Fibroblast of skin of left biceps (primary cell): Measurements from ENCODE around the gene POLRMT.
"Not testable (repeated sequence)": the region's sequence is repeated elsewhere in the genome, so short reads cannot be mapped to it uniquely, and the experiment has no call there.

ENCODE experiments used
- DNase-seq, 2 experiments: peaks; one replicate each; pipeline ENCODE4 v3.0.0-alpha.2; 2013; ENCODE audit warnings: low read depth in 2 of 2

Gene POLRMT

DNA sequence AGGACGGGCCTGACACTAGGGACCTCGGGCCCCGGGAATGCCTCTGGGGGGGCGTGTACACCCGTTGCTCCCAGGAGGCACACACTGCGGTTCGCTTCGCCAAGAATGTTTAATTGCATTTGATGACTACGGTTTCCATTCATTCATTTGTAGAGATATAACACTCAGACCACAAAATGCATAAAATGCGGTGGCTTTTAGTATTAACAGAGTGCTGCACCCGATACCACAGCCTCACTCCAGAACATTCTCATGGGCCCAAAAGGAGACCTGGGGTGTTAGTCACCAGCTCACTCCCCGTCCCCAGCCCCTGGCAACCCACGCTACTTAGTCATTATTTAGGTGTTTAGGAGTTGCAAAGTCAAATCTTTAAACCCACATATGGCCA, 21.9 kb downstream of the POLRMT start:
- peak; percentile 93 for DNase-seq

DNA sequence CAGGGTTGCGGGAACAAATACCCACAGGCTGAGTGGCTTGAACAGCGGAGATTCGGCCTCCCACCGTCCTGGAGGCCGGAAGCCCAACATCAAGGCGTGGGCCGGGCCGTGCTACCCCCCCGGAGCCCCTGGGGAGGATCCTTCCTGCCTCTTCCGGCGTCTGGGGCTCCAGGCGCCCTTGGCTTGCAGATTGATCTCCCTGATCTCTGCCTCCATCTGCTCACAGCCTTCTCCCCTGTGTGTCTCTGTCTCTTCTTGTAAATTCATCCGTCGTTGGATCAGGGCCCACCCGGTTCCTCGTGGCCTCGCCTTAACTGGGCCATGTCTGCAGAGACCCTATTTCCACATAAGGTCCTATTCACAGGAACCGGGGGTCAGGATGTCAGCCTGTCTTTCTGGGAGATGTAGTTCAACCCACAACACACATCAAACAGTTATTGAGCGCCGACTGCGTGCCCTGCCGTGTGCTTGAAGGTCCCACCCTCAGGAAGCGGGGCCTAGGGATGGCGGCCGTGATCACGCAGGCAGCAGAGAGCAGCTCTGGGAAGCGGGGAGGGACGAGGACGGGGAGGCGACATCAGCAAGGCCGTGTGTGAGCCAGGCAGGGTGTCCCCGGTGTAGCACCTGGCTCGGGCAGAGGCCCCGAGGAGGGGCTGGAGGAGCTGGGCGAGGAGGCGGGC, 22.4 kb downstream of the POLRMT start:
- DNase-seq, result peak; percentile 55 to 56

DNA sequence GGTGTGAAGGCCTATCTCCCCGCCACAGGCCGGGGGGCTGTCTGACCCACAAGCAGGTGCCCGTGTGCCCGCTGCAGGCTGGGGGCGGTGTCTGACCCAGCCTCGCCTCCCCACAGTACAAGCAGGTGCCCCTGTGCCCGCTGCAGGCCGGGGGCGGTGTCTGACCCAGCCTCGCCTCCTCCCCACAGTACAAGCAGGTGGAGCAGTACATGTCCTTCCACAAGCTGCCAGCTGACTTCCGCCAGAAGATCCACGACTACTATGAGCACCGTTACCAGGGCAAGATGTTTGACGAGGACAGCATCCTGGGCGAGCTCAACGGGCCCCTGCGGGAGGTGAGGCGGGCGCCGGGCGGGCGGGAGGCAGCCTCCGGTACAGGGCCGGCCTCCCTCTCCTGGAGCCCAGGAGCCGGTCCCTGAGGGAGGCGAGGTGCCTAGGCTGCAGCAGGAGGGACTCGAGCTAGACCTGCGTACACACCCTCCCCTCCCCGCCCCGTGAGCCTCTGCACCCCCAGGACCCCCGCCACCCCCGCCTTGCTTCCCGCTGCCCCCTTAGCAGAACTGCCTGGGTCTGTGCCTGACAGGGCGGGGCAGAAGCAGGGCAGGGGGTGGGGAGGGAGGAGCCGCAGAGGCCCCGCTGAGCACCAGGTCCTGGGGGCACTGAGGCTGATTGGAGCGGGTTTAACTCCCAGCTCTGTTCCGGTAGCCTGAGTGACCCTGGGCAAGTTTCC, 23.1 kb downstream of the POLRMT start:
- no peak for DNase-seq

DNA sequence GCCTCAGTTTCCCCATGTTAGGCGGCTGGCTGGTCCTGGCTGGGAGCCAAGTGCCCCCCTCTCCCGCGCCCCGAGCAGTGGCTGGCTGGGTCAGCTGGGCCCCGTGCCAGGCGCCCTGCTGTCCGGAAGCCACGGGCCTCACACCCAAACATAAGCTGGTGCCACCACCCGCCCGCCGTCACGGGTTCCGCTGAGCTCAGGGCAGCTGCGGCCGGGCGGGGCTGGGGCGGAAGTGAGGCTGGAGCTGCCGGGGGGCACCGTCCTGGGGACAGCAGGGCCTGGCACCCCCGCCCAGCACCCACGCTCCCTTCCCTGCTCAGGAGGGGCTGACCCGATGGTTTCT, 24.4 kb downstream of the POLRMT start:
- DNase-seq, result no peak

DNA sequence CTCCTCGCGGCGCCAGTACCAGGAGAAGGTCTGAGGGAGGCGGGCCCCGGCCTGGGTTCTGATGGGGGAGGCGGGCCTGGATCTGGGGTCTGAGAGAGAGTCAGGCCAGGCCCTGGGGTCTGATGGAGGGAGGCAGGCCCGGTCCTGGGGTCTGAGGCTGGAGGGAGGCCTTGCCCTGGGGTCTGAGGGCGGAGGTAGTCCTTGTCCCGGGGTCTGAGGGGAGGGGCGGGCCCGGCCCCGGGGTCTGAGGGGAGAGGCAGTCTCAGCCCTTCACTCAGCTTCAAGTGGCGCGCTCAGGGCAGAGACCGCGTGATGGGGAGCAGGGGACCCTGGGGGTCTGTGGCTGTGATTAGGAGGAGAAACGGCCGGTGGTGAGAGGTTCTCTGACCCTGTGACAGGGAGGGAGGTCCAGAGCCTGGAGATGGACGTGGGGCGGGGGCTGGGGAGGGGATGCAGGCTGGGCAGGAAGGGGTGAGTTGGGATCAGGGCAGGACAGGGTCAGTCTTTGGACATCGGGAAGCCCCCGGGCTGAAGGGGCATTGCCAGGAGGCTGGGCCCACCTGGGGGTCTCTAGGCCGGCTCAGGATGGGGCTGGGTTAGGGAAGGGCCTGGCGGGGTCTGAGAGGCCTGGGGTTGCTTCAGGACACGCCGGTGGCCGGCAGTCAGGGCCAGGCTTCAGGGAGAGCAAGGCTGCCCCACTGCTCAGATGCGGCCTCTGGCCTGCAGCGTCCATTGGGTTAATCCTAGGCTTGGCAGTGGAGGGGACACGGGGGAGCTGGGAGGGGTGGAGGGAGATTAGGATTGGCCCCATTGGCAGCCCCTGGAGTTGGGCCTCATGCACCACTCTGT, 25.0 kb downstream of the POLRMT start:
- no peak for DNase-seq

DNA sequence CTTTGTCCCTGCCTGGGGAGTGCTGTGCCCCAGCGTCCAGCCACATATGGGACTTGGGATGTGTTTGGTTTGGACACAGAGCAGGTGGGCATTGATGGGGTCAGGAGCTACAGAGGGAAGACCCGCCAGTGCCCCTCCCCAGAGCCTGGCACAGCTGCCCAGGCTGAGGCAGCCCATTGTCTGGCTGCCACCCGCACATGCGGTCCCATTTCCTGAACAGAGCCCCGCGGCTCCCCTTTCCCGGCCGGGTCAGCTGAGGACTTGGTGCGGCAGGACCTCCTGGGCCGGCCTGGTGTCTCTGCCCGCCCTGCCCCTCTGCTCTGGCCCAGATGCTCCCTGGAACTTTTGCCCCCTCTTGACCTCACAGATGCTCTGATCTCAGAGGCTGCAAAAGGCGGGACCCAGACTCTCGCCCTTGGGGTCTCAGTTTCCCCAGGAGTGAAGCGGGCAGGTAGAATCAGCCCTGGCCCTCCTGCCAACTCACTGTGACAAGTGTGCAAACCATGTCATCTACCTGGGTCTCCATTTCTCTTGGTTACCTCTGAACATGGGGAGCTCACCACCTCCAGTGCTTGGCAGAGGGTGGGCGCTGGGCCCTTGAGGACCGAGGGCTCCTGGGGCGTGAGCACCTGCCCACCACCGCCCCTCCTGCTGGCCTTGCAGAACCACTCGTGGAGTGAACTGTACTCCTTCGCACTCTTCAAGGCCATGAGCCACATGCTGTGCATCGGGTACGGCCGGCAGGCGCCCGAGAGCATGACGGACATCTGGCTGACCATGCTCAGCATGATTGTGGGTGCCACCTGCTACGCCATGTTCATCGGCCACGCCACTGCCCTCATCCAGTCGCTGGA, 25.8 kb downstream of the POLRMT start:
- DNase-seq, result no peak

DNA sequence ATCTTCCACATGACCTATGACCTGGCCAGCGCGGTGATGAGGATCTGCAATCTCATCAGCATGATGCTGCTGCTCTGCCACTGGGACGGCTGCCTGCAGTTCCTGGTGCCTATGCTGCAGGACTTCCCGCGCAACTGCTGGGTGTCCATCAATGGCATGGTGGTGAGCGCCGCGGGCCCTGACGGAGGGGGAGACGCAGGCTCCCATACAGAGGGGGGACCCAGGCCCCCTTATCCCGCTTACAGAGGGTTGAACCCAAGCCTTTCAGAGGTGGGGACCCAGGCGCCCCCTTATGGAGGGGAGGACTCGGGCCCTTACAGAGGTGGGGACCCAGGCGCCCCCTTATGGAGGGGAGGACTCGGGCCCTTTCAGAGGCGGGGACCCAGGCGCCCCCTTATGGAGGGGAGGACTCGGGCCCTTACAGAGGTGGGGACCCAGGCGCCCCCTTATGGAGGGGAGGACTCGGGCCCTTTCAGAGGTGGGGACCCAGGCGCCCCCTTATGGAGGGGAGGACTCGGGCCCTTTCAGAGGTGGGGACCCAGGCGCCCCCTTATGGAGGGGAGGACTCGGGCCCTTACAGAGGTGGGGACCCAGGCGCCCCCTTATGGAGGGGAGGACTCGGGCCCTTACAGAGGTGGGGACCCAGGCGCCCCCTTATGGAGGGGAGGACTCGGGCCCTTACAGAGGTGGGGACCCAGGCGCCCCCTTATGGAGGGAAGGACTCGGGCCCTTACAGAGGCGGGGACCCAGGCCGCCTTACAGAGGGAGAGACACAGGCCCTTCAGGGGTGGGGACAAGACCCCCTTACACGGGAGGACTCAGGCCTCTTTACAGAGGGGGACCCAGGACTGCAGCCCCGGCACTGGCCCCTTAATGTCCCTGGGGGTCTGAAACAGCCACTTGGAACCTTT, 28.0 kb downstream of the POLRMT start:
- not testable (repeated sequence) for DNase-seq

DNA sequence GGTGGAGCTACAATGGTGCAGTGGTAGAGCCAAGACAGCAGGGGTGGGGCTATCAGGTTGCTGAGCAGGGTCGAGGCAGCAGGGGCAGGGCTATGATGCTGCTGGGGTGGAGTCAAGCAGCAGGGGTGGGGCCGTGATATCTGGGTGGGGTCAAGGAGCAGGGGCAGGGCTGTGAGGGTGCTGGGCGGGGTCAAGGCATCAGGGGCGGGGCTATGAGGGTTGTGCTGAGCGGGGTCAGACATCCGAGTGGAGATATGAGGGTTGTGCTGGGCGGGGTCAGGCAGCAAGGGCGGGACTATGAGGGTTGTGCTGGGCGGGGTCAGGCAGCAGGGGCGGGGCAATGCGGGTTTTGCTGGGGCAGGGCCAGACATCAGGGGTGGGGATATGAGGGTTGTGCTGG, 29.0 kb downstream of the POLRMT start:
- no peak for DNase-seq

DNA sequence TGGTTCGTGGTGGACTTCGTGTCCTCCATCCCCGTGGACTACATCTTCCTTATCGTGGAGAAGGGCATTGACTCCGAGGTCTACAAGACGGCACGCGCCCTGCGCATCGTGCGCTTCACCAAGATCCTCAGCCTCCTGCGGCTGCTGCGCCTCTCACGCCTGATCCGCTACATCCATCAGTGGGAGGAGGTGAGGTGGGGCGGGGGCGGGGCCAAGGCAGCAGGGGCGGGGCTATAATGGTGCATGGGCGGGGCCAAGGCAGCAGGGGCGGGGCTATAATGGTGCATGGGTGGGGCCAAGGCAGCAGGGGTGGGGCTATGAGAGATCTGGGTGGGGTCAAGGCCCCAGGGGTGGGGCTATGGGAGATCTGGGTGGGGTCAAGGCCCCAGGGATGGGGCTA, 29.6 kb downstream of the POLRMT start:
- not testable (repeated sequence) for DNase-seq

DNA sequence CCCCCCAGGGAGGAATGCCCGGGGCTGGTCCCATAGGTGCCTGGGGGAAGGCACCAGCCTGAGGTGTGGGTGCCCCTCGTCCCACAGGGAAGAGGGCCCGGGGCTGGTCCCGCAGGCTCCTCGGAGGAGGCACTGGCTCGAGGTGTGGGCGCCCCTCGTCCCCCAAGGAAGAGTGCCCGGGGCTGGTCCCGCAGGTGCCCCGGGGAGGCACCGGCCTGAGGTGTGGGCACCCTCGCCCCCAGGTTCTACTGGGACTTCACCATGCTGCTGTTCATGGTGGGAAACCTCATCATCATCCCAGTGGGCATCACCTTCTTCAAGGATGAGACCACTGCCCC, 30.1 kb downstream of the POLRMT start:
- DNase-seq, result not testable (repeated sequence)

DNA sequence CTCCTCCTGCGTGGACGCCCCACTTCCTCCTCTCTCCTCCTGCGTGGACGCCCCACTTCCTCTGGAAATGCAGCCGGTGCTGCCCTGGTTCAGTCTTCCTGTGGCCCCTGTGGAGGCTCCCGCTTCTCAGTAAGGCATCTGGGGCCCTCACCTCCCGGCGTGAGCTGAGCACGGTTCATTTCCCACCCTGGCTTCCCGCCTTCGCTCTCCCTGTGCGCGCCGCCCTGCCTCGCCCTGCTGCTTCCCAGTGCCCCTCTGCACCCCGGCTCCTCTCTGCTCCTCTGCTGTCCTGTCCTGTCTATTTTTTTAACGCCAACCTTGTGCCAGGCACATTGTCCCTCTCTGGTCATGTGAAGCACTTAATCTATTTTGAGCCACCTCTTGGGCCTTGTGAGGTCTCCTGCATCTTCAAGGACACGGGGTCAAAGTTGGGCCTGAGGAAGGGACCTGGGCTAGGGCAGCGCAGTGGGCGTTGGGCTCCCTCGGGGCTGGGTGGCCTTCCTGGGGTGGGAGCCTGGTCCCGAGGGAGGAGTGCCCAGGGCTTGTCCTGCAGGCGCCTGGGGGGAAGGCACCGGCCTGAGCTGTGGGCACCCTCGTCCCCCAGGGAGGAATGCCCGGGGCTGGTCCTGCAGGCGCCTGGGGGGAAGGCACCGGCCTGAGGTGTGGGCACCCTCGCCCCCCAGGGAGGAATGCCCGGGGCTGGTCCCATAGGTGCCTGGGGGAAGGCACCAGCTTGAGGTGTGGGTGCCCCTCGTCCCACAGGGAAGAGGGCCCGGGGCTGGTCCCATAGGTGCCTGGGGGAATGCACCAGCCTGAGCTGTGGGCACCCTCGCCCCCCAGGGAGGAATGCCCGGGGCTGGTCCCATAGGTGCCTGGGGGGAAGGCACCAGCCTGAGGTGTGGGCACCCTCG, 30.7 kb downstream of the POLRMT start:
- DNase-seq, result no peak

DNA sequence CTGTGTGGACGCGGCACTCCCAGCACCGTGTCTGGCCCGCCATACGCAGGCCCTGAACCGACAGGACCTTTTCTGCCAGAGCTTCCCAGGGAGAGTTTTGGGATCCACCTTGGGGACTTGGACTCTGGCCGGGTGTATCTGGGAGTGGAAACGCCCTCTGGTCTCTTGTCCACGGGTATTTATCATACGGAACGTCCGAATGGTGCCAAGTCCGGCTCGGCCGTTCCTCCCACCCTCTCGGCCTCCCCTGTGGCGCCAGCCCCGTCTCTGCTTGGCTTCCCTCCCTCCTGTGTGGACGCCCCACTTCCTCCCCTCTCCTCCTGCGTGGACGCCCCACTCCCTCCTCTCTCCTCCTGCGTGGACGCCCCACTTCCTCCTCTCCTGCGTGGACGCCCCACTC, 31.5 kb downstream of the POLRMT start:
- no peak for DNase-seq

DNA sequence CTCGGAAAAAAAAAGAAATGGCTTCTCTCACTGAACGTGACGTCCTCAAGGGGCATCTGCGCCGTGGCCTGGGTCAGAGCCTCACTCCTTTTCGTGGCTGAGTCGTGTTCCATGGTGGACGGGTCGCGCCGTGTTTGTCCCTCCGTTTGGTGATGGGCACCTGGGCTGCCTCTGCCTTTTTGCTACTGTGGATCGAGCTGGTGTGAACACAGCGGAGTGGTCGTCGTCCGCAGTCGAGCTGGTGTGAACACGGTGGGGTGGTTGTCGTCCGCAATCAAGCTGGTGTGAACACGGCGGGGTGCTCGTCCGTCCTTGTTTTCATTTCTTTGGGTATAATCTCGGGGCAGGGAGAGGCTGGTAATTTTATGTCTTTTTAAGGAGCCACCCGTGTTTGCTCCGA, 32.0 kb downstream of the POLRMT start:
- DNase-seq, result no peak

DNA sequence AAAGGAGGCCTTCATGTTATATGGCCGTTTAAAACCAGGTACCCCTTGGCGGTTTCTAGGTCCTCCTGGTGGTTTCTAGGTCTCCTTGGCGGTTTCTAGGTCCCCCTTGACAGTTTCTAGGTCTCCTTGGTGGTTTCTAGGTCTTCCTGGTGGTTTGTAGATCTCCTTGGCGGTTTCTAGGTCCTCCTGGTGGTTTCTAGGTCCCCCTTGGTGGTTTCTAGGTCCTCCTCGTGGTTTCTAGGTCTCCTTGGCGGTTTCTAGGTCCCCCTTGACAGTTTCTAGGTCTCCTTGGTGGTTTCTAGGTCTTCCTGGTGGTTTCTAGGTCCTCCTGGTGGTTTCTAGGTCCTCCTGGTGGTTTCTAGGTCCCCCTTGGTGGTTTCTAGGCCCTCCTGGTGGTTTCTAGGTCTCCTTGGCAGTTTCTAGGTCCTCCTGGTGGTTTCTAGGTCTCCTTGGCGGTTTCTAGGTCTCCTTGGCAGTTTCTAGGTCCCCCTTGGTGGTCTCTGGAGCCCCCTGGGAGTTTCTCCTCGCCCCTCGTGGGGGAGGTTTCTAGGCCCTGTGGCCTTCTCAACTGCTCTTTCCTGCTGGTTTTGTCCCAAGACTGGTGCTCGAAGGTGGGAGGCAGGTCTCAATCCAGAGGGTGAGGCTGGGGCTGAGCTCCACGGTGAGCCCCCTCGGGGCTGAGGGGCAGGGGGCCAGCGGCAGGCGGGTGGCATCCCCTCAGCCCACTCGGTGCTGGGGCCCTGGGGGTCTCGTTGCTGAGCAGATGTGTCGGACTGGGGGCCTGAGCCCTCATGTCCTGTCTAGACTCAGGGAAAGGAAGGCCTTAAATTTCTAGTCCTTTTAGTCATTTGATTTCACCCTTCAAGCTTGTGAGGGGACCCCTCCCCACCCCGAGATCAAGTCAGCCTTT, 35.7 kb downstream of the POLRMT start:
- DNase-seq, result no peak

DNA sequence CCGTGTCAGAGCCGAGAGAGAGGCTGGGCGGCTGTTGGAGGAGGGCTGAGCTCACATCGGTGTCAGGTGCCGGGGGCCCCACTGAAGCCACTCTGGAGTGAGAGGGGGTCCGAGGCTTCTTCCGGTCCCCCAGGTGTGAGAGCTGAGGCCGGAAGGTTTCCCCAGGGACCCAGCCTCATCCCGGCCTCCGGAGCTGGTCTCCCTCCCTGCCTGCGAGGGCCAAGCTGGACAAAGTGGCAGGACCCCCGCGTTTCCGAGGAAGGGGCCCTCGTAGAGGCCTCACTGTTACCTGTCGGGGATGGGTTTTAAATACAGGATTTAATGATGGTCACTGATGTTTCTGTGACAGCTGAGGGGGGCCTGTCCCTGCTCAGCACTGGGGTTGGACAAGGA, 37.1 kb downstream of the POLRMT start:
- no peak for DNase-seq

DNA sequence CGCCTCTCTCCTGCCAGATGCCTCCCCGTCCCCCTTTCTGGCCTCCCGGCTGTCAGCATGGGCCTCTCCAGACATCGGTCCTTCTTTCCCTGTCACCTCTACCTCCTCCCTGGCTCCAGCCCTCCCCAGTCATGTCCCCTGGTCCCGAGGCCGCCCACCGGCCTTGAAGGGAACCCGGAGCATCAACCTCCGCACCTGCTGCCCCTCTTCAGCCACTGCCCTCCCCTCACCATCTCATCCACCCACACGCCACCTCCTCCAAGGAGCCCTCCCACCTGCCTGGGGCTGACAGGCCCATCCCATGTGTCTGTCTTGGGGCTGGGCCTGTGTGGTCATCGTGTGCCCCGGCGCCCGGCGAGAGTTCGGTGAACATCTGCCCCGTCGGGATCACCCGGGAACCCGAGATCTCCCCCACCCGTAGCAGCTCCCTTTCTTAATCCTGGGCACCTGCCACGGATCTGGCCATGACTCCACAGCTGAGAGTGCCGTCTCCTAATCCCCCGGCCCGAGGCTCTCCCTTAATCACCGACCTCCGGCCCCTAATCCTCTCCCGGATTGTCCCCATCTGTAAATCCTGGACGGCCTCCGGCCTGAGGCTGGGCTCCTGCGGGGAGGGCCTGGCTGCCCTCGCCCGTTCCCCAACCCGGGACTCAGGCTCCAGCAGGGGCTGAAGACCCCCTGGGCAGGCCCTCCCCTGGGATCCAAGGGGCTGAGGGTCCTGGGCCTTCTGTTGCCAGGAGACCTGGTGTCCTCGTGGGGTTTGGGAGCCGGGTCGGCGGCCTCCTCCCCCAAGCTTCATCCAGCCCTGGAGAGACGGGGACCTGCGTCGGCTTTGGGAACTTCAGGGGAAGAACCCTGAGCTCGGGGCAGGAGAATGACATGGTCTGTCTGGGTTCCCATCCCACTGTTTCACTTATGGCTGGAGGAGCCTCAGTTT, 37.7 kb downstream of the POLRMT start:
- DNase-seq, result no peak

DNA sequence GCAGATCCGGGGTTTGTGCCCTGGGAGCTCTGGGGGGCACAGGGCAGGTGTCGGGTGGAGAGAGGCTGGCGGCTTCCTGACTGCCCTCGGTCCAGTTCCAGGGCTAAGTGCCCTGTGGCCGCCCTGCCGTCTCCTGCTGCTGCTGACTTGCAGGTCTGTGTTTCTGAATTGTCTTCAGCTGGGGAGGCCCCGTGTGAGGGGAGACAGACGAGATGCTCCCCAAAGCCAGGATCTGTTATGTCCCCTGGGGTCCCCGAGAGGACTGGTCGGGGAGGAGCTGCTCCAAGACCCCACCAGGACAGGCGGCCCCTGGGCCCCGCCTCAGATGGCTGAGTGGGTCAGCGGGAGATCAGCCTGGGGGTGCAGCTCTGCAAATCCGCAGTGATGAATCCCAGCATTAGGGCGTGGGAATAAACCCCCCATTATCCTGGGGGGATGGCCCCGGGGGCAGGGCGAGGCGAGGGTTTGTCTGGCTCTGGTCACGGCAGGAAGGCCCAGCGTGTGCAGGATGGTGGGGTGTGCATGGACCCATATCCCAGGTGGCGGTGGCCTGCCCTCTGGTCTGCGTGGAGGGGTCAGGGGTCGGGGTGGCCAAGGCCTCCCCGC, 39.0 kb downstream of the POLRMT start:
- DNase-seq, result no peak
